PFSK-1 (cell line): ENCODE measurements around the gene CLN3. TPM values are rescaled to one million over a fixed set of nuclear protein-coding genes. Genes with fewer than 3 reads are reported as not detected.
A peak's percentile ranks its signal among the peaks of the same experiment; 100 is the strongest.

Experiments
- FOXP2 ChIP-seq: optimal IDR thresholded peaks from 2 replicates; pipeline ENCODE3; 2011; ENCODE audit warnings: borderline replicate concordance, control low read depth, inconsistent platforms; ENCODE audit not compliant: insufficient read depth; ENCODE audit errors: extremely low read length, extremely low read depth
- POLR2AphosphoS5 ChIP-seq: IDR thresholded peaks from 2 replicates; pipeline ENCODE4 v1.6.1; 2012; ENCODE audit warnings: low read depth, mild to moderate bottlenecking, control low read depth, low read length, moderate library complexity
- SIN3A ChIP-seq: IDR thresholded peaks from 2 replicates; pipeline ENCODE4 v1.6.1; 2012; ENCODE audit warnings: mild to moderate bottlenecking, low read length, moderate library complexity, borderline replicate concordance; ENCODE audit not compliant: insufficient read depth
- TAF1 ChIP-seq: IDR thresholded peaks from 2 replicates; pipeline ENCODE4 v1.6.1; 2012; ENCODE audit warnings: low read length, control low read depth, borderline replicate concordance; ENCODE audit not compliant: insufficient read depth
- polyA plus RNA-seq: library from polyadenylated mRNA; unstranded; fragments of >200 nt; gene quantifications from one replicate; pipeline ENCODE4 v1.2.1, GENCODE V29; 2012; ENCODE audit warnings: low read depth, missing spikeins; ENCODE audit not compliant: insufficient read length
- TF ChIP-seq, protein P1 (sequence below), 2 experiments: IDR thresholded peaks; 2 replicates each; pipeline versions ENCODE4 v1.6.1 to v1.8.0; 2011 to 2012; ENCODE audit warnings: low read depth in 2 of 2, low read length in 2 of 2, control low read depth in 1 of 2, inconsistent platforms in 1 of 2, mild to moderate bottlenecking in 1 of 2, moderate library complexity in 1 of 2; ENCODE audit not compliant: insufficient read depth in 1 of 2

The CLN3 gene
- polyA plus RNA-seq = 37.3 TPM

DNA sequence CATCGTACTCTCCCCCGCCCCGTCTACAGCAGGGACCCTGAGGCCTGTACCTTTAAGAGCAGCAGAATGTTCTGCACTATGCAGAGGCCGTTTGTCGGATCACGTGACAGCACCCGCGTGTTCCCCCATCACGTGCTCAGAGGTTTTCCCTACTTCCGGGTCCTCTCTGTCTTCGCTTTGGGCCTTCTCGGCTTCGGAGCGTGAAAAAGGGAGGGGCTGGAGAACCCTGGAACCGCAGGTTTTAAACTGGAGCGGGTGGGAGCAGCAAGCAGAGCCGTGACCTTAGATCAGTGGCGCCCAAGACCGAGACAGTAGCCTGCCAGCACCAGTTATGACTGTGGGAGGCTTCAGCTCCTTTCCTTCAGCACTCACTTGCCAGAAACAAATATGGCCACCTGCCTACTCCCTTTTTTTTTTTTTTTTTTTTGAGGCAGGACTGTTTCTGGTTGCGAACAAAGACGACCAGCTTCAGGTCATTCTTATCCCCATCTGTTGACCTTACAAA is at the start of gene CLN3:
TSS of gene CLN3 (minus strand) at position 105 of the 505 bp plus-strand sequence. CDS start 315 bp downstream, outside the sequence.
- TF ChIP-seq FOXP2 (no peak), POLR2AphosphoS5 (0 out of 2 replicates have a peak, but pooled peaks have one; percentile 53), TAF1 (peak; percentile 13; the same call in 1 of the 2 replicates), SIN3A (peak; percentile 75; the same call in 1 of the 2 replicates)
- TF ChIP-seq, protein P1, sequence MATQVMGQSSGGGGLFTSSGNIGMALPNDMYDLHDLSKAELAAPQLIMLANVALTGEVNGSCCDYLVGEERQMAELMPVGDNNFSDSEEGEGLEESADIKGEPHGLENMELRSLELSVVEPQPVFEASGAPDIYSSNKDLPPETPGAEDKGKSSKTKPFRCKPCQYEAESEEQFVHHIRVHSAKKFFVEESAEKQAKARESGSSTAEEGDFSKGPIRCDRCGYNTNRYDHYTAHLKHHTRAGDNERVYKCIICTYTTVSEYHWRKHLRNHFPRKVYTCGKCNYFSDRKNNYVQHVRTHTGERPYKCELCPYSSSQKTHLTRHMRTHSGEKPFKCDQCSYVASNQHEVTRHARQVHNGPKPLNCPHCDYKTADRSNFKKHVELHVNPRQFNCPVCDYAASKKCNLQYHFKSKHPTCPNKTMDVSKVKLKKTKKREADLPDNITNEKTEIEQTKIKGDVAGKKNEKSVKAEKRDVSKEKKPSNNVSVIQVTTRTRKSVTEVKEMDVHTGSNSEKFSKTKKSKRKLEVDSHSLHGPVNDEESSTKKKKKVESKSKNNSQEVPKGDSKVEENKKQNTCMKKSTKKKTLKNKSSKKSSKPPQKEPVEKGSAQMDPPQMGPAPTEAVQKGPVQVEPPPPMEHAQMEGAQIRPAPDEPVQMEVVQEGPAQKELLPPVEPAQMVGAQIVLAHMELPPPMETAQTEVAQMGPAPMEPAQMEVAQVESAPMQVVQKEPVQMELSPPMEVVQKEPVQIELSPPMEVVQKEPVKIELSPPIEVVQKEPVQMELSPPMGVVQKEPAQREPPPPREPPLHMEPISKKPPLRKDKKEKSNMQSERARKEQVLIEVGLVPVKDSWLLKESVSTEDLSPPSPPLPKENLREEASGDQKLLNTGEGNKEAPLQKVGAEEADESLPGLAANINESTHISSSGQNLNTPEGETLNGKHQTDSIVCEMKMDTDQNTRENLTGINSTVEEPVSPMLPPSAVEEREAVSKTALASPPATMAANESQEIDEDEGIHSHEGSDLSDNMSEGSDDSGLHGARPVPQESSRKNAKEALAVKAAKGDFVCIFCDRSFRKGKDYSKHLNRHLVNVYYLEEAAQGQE (IDR thresholded peaks at IDR 0.05; ENCODE audit: insufficient read depth in 1 of 2, low read depth in 2 of 2, low read length in 2 of 2) = 0 out of 4 replicates have a peak, but pooled peaks of 1 of the 2 experiments have one; percentile 27

GRCh38 chr16:28540346-28540745 is 48.5 kb upstream of the CLN3 start:
- no peak for TF ChIP-seq TAF1
- no peak for TF ChIP-seq FOXP2
- TF ChIP-seq POLR2AphosphoS5 = no peak
- TF ChIP-seq SIN3A = no peak
- TF ChIP-seq, protein P1 (IDR thresholded peaks at IDR 0.05; ENCODE audit: insufficient read depth in 1 of 2, low read depth in 2 of 2, low read length in 2 of 2) = no peak

GRCh38 chr16:28538733-28539596 is 47.1 kb upstream of the CLN3 start, which contains the start of gene NUPR1:
TSS of gene NUPR1 (minus strand) at chr16:28538974. CDS start at chr16:28538907, 67 bp downstream.
- TF ChIP-seq, protein P1 (IDR thresholded peaks at IDR 0.05; ENCODE audit: insufficient read depth in 1 of 2, low read depth in 2 of 2, low read length in 2 of 2) = no peak
- TF ChIP-seq FOXP2 = peak; percentile 98
- TF ChIP-seq TAF1 = 0 out of 2 replicates have a peak, but pooled peaks have one; percentile 30
- TF ChIP-seq POLR2AphosphoS5 = peak; percentile 97
- no peak for TF ChIP-seq SIN3A

DNA sequence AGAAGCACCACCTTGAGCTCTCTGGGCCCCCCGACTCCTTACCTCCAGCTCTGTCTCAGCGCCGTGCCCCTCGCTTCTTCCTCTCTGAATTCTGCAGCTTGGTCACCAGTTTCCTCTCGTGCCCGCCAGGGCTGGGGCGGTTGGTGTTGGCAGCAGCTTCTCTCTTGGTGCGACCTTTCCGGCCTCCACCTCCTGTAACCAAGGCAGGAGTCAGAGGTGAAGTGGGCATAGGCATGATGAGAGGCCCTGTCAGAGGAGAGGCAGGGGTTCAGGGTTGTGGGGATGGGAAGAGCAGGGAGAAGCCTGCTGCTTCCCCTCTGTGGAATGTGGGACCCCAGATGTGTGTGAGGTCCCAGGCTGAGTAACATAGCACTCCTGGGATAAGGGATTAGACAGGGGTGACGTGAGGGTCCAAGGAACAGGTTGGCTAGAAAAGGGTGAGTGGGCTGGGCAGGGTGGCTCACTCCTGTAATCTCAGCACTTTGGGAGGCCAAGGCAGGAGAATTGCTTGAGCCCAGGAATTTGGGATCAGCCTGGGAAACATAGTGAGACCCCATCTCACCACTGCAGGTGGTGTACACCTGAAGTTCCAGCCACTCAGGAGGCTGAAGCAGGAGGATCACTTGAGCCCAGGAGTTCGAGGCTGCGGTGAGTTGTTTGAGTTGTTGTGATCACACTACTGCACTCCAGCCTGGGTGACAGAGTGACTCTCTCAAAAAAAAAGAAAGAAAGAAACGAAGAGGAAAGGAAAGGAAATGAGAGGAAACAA is 46.3 kb upstream of the CLN3 start:
- TF ChIP-seq SIN3A = no peak
- TF ChIP-seq, protein P1 (IDR thresholded peaks at IDR 0.05; ENCODE audit: insufficient read depth in 1 of 2, low read depth in 2 of 2, low read length in 2 of 2) = no peak
- TF ChIP-seq POLR2AphosphoS5 = no peak
- TF ChIP-seq FOXP2 = no peak
- no peak for TF ChIP-seq TAF1
